ENCODE results near the gene SDK1. TPM values are rescaled to one million over a fixed set of nuclear protein-coding genes. Genes with fewer than 3 reads are reported as not detected.

Gene SDK1
- total and polyA plus RNA-seq, 10 of the 15 experiments (the other 5 are each of a cell fraction or from before 2014, with no cell fraction given), result 0.14 to 0.33 TPM; not detected in 8

GRCh38 chr7:3302681-3303320, 1.7 kb downstream of the SDK1 start:
- TF ChIP-seq MAX (IDR thresholded peaks at IDR 0.05; ENCODE audit: low read depth, low read length) (no peak), HDAC2 (IDR thresholded peaks at IDR 0.05) (no peak), E2F8 (IDR thresholded peaks at IDR 0.05; ENCODE audit: low read depth, partially characterized antibody) (no peak), ZNF207 (IDR thresholded peaks at IDR 0.05; ENCODE audit: borderline replicate concordance) (no peak), RB1 (IDR thresholded peaks at IDR 0.05; ENCODE audit: borderline replicate concordance) (no peak), ASH2L (IDR thresholded peaks at IDR 0.05; ENCODE audit: borderline replicate concordance, low read depth) (no peak), JUND (IDR thresholded peaks at IDR 0.05; ENCODE audit: low read depth, low read length) (no peak), FOXK2 (IDR thresholded peaks at IDR 0.05) (no peak)
- Histone ChIP-seq H3K9ac (ENCODE audit: control insufficient read depth, insufficient read depth, low read length) (no peak overlapping the region), H3K36me3 (ENCODE audit: control insufficient read depth in 2 of 2, insufficient read depth in 2 of 2, low read length in 1 of 2) (no peaks in the 10 kb centered on the region), H3K79me2 (ENCODE audit: control insufficient read depth, insufficient read depth, low read length) (no peaks in the 10 kb centered on the region), H3K4me3 (no peak overlapping the region), H3K4me1 (ENCODE audit: control insufficient read depth, insufficient read depth, low read length) (no peaks in the 10 kb centered on the region), H3K4me2 (ENCODE audit: control insufficient read depth, insufficient read depth) (no peak overlapping the region), H4K20me1 (ENCODE audit: control insufficient read depth, insufficient read depth) (no peaks in the 10 kb centered on the region; the same call in 1 of the 2 replicates), H3K9me3 (replicated peaks; ENCODE audit: control insufficient read depth, insufficient read depth, low read length) (no peaks in the 10 kb centered on the region), H3K27ac (ENCODE audit: control insufficient read depth, insufficient read depth) (no peak overlapping the region), H3K27me3 (replicated peaks in 1 of 2; ENCODE audit: control insufficient read depth in 2 of 2, insufficient read depth in 2 of 2, low read length in 1 of 2) (peaks cover 6 to 8% of the 10 kb centered on the region in 2 experiments; a peak in 3 of 4 replicates), H2AFZ (ENCODE audit: control insufficient read depth, low read depth, low read length) (no peak overlapping the region)
- SMC1A ChIA-PET (ENCODE audit: uncharacterized antibody, unreplicated experiment), result interaction anchor here (1.3 kb wide), 1 partner anchor 13 kb away, joined by 3 read pairs; no protein-coding TSS in a partner anchor
- FAIRE-seq (no peak), ATAC-seq (no peak), DNase-seq (ENCODE audit: low read depth, low spot score) (no peak)
- intact Hi-C loops (cut with micrococcal nuclease; ENCODE audit: unreplicated experiment), result no loop called here
- BruUV-seq (replicated peaks), result no TSS peak
- WGBS (ENCODE audit: insufficient coverage, insufficient replicate concordance, low lambda C conversion rate, missing lambda C conversion rate), result 41% methylated on average over 7 of the region's 7 CpGs
- in situ Hi-C loops (cut with MboI), result no loop called here
- CTCF ChIA-PET, result interaction anchor here (1.1 kb wide), 1 partner anchor 97 kb away, joined by 3 read pairs; no protein-coding TSS in a partner anchor
- RAD21 ChIA-PET (ENCODE audit: unreplicated experiment), result no interaction called here
- POLR2A ChIA-PET, result no interaction called here

Data from GM12878 (cell line).